NB4 (cell line): ENCODE measurements around the gene PHC3.

Experiments
- DNase-seq: peaks from one replicate; pipeline ENCODE4 v3.0.0; 2010; ENCODE audit warnings: low read depth
- H3K4me3 ChIP-seq: one replicate; pipeline ENCODE4 v1.5.1; 2011; ENCODE audit warnings: mild to moderate bottlenecking, low read depth, low read length, moderate library complexity
- CTCF ChIP-seq: IDR thresholded peaks from one replicate; pipeline ENCODE4 v1.5.1; 2012; ENCODE audit warnings: low read depth, low read length
- MAX ChIP-seq: IDR thresholded peaks from 2 replicates; pipeline ENCODE4 v1.6.1; 2011; ENCODE audit warnings: low read depth, low read length
- MYC ChIP-seq: IDR thresholded peaks from 2 replicates; pipeline ENCODE4 v1.6.1; 2011; ENCODE audit warnings: low read depth, low read length
- POLR2A ChIP-seq: IDR thresholded peaks from 2 replicates; pipeline ENCODE4 v1.6.1; 2011; ENCODE audit warnings: mild to moderate bottlenecking; ENCODE audit not compliant: insufficient read length; ENCODE audit errors: extremely low read depth

Gene PHC3

GRCh38 chr3:170083343-170083742 is 98.2 kb downstream of the PHC3 start:
- H3K4me3 ChIP-seq, result no peak overlapping the region
- DNase-seq, result no peak
- TF ChIP-seq MYC (no peak), CTCF (no peak), POLR2A (no peak)

- no peak overlapping the region for H3K4me3 ChIP-seq
- DNase-seq, result no peak
- TF ChIP-seq MAX (no peak), POLR2A (no peak), MYC (no peak), CTCF (no peak)
Measured at GRCh38 chr3:170081079-170081741, 100.3 kb downstream of the PHC3 start.

- no peak for DNase-seq
- no peak for TF ChIP-seq POLR2A
- no peak for TF ChIP-seq MAX
- no peak for TF ChIP-seq CTCF
- no peak for TF ChIP-seq MYC
- no peak overlapping the region for H3K4me3 ChIP-seq
Measured at GRCh38 chr3:170080605-170081004, 100.9 kb downstream of the PHC3 start.

GRCh38 chr3:170079536-170080165 is 101.9 kb downstream of the PHC3 start:
- TF ChIP-seq MYC, result no peak
- TF ChIP-seq POLR2A, result no peak
- no peak for TF ChIP-seq CTCF
- TF ChIP-seq MAX, result no peak
- no peak for DNase-seq
- no peak overlapping the region for H3K4me3 ChIP-seq

- TF ChIP-seq MYC, result no peak
- peak; percentile 33 for TF ChIP-seq CTCF
- DNase-seq, result peak; percentile 49
Measured at GRCh38 chr3:170078620-170079281, 102.8 kb downstream of the PHC3 start.

More at GRCh38 chr3:170078620-170079281, 102.8 kb downstream of the PHC3 start:
- no peak overlapping the region for H3K4me3 ChIP-seq
